NCI-H774 (cell line): Measurements from ENCODE around the gene KLK6.

Experiments
- DNase-seq: peaks from one replicate; lab custom pipeline; 2025; lab: John Stamatoyannopoulos, UW

The KLK6 gene

DNA sequence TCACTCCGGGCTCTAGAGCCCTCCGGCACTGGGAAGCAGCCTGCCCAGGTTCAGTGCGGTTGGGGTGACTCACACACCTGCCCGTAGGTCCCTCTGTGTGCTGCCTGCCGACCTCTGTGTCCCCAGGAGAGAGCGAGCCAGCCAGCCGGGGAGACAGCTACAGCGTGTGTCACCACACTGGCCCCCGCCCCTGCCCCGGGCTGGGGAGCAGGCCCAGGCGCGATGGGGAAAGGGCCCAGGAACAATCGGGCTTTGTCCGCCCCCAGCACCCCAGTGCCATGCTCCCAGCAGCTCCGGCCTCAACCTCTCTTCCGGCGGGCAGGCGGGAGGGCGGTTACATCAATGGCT, at the start of gene KLK6:
Gene KLK6 (minus strand): TSS at position 179 of the 348 bp plus-strand sequence. CDS start 1,487 bp downstream, outside the sequence.
- no peak for DNase-seq

DNA sequence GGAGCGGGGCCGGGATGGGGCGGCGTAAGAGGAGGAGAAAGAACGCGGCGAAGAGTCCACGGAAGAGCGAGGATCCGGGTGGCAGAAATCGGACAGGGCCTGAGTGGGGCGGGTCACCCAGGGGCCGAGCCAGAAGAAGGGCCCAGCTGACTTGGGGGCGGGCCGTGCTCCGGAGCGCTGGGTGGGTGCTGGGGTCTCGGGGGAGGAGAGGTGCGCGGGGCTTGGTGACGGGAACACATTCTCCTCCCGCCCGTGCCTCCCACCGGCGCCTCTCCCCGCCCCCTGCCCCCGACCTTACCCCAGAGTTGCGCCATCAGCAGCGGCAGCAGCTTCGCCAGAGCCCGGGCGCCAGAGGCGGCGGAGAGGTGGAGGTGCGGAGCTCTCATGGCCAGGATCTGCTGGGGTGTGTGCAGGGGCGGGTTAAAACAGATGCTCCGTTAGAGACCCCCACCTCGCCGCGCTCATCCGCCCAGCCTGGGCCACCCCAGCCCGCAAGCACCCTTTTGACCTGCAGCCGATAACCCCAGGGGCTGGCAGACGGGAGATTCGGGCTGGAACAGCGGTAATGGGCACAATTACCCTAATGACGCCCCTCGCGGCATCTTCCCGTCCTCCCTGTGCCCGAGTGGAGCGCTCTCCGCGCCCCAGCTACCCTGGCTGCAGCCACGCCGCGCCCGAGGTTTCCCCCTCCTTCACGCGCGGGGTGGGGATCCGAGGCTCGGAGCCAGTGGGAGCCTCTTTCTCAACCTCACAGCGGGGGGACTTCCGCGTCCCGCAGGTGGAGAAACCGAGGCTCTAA, 49.6 kb upstream of the KLK6 start:
- peak; percentile 11 for DNase-seq

DNA sequence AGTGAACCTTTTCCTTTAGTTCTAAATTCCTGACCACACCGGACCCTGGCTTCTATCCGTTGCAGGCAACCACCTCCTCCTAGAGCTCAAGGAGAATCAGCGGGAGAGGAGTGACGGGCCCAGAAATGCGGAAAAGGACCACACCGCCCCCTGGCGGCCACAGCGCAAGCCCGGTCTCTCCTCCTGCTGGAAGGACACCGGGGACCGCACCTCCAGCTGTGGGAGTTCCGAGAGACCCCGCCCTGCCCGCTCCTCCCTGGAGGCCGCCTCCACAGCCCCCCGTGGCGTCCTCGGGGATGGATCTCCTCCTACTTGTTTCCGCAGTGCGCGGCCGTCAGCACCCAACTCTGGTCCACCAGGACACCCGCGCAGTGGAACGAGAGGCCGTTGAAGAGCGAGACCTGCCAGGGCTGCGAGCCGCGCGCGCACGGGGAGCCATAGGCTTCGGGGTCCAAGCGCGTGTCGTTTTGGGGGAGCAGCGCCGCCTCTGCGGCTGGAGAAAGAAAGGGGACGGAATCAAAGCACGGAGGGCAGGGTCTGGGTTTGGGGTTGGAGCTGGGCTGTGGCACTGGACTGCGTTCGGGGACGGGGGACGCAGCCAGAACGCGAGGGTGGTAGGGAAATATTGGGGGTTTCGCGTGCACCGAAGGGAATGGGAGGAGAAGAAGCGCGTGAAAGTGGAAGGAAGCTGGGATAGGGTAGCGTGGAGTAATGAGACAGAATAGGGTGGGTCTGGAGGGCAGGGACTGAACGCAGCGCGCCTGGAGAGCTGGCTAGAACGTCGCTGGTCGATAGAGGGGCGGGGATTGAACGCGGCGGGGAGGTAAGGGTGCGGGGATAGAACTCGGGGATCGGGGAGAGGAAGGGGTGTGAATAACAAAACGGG, 47.6 kb upstream of the KLK6 start:
- DNase-seq: peak; percentile 64

DNA sequence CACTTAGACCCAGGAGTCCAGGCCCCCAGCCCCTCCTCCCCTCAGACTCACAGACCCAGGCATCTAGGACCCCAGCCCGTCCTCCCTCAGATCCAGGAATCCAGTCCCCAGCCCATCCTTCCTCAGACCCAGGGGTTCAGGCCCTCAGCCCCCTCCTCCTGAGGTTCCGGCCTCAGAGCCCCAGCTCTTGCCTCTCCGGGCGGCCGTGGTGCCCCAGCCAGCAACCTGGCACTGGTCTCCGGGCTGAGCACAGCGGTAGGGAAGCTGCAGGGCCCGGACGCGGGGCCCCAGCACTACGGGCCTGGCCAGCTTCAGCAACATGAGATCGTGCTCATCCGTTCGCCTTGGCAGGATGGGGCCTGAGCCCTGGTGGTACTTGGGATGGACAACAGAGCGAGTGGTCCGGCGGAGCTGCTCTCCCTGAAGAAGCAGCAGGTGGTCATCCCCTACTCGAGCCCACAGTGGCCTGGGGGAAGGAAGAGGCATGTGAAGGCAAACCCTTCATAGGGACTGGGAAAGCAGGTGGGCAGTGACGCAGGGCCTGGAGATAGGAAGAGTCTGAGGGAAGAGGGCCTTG, 46.4 kb upstream of the KLK6 start:
- DNase-seq: no peak

DNA sequence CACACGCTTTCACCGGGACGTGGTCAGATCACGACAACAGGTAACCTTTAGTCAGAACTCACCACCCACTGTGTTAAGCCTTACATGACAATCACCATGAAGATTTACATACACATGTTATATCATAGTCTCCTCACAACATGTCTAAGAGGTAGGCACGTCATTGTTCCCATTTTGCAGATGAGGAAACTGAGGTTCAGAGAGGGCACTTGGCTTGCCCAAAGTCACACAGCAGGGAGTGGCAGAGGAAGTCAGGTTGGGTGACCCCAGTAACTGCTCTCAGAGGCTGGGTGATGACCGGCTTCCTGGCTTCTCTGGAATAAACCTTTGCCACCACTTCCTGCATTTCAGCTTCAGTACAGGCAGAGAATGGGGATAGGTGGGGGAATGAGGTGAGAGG, 44.9 kb upstream of the KLK6 start:
- DNase-seq: no peak

DNA sequence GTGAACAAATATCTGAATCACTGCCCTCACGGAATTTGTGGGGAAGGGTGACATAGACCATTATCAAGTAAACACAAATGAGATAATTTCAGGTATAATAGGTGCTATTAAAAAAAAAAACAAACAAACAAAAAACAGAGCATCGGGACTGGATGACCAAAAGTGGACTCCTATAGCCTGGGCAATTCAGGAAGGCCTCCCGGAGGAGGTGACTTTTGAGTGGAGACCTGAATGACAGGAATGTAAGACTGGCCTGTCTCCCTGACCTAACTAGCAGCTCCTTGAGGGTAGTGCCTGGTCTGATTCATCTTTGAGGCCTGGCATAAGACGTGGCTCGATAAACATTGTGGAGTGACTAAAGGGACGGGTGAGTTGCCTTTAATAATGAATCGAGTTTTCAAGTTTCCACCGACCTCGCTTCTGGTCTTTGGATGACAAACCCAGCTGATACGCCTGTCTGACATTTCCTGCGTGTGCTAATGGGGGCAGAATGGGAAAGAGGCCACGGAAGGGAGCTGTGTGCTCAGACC, 43.3 kb upstream of the KLK6 start:
- no peak for DNase-seq

DNA sequence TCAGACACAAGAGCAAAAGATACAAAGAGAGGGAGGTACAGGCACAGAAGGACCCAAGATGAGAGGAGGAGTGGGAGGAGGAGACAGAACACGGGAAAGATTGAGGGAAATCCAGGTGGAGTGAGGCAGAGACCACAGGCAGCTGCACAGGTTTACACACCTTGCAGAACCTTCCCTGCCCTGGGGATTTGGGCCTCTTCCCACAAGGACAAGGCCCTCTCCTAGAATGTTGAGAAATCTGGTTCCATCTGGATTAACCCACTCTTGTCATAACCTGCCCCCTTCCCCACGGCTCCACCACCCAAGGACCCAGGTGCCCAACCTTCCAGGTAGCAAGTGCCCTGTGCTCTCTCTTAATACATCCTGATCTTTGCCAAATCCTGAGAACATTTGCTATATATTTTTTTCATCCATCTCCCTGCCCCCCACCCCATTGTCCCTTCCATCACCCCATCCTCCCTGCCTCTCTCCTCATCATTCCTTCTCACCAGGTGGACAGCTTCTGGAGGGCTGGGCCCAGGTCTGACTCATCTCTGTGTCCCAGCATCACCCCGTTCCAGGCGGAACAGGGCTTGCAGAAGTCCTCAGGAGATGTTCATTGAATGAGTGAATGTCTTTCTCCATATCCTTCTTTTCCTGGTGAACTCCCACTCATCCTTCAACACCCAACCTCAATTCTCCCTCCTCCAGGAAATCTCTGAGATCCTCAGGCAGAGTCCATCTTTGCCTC, 40.8 kb upstream of the KLK6 start:
- DNase-seq: no peak

DNA sequence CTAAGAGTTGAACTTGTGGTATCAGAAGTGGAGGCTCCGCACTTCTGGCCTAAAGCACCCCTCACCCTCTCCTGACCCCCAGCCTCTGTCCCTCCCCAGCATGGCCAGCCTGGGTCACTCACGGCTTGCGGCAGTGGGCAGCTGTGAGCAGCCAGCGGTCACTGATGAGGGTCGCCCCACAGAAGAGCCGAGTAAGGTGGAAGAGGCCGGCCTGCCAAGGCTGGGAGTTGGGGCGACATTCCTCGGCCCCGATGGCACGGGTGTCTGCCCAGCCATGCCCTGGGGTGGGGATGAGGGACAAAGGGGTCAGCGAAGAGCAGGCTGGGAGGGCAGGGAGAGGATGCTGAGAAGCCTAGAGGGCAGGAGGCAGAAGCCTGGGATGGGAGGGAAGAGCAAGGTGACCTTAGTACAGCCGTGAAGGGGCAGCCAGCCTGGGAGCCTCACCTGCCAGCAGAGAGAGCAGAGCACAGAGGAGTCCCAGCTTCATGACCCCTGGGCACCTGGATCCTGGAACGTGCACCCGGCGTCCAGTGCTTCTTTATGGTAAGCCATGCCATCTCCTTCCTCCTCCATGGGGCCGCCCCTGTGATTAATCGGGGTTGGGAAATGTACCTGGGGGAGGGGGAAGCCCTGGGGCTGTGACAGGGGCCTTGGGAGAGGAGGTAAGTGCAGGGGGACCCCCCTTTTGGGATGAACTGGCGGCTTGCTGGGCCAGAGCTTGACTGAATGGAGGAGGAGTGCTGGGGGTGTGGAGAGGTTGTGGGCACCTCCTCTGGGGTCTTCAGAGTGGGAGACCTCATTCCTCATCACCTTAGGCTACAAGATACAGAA, 39.9 kb upstream of the KLK6 start:
- DNase-seq: no peak

DNA sequence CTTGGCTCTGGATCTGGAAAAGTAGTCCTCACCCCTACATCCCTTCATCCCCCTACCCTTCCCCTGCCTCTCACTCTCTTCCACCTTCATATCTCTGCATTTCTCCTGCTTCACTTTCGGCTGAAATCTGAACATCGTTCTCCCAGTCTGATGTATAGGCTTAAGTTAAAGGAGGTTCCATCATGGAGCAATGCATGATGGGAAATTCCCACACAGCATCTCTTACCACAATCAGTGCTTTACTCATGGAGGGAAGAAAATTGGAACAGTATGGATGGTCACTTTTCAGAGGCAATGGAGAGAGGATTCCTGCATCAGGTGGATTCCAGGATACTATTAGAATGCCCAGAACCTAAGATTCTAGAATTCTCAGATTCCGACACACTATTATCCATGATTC, 38.1 kb upstream of the KLK6 start:
- no peak for DNase-seq

DNA sequence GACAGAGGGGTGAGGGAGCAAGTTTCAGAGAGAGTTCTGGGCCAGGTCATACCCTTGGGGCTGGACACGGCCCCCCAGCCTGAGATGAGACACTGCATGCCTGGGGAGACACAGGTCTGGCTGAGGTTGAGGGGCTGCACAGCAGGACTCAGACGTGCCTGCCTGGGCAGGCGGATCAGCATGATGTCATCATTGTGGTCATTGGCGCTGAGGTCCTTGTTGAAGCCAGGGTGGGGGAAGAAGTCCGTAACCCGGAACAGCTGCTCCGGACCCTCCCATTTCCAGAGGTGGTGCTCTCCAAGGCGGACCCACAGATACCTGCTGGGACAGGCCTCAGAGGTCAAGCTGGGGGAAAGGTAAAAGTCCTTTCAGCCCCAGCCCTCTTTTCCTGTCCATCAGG, 37.0 kb upstream of the KLK6 start:
- no peak for DNase-seq

DNA sequence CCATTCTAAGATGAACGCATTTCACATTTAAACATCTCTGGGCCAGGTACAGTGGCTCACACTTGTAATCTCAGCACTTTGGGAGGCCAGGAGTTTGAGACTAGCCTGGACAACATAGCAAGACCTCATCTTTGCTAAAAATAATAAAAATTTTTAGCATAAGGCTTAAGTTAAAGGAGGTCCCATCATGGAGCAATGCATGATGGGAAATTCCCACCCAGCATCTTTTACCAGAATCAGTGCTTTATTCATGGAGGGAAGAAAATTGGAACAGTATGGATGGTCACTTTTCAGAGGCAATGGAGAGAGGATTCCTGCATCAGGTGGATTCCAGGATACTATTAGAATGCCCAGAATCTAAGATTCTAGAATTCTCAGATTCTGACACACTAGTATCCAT, 35.9 kb upstream of the KLK6 start:
- no peak for DNase-seq

DNA sequence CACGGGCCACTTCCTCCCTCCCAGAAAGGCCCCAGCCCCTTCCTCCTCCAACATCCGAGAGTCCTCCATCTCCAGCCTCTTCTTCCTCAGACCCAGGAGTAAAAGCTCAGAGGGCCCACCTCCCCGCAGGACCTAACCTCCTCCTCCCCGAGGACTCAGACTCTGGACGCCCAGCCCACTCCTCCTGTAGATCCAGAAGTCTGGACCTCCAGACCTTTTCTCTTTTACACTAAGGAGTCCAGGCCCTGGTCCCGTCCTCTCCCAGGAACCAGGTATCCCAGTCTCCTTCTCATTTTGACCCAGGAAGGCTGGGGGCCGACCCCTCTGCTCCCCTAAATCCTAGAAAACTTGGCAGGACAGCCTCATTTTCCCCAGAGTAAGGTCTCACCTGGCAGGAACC, 33.9 kb upstream of the KLK6 start:
- DNase-seq: no peak

DNA sequence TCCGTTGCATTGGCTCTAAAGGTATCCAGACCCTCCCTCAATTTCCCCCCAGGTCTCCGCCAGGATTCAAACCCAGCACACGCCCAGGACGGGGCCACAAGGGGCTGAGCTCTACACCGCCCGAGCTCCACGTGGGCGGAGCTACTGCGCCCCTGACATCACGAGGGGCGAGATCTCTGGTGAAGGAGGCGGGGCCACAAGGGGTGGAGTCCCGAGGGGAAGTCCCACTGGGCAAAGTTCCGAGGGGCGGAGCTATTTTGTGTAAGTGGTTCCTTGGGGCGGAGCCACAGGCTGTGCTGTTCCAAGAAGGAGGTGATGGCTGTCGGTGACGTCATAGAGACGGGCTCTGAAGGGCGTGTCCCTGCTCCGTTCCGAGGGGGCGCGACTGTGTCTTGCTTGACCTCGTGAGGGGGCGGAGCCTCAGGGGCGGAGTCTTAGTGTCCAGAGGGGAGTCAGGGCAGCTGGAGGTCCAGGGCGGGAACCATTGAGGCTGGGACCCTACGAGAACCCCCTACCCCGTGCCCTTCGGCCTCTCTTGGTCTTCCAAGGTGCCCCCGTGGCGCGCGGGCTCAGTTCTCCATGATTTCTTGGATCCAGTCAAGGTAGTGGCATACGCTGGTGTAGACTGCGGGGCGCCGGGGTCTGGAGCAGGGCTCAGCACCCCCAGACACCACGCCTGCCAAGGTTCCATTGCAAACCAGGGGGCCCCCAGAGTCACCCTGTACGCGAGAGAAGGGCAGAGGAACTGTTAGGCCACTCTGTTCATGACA, 33.3 kb upstream of the KLK6 start:
- peak; percentile 9 for DNase-seq

DNA sequence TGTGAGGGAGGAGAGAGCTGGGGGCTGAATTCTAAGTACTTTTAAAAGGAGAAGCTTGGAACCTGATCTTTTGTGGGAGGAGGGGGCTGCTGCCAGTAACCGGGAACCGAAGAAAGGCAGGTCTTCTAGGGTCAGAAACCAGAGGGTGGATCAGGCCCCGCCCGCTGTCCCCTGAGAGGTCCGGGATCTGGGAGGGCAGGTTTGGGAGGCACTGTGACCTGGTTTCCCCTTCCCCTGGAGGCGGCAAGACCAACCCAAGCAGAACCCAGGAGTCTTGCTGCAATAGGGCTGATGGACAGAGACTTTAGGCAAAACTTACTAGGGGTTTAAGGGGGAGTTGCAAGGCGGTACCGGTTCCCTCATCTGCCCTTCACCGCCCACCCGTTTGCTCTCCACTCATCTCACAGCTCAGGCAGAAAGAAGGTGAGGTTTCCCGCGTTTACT, 32.7 kb upstream of the KLK6 start:
- DNase-seq: no peak

DNA sequence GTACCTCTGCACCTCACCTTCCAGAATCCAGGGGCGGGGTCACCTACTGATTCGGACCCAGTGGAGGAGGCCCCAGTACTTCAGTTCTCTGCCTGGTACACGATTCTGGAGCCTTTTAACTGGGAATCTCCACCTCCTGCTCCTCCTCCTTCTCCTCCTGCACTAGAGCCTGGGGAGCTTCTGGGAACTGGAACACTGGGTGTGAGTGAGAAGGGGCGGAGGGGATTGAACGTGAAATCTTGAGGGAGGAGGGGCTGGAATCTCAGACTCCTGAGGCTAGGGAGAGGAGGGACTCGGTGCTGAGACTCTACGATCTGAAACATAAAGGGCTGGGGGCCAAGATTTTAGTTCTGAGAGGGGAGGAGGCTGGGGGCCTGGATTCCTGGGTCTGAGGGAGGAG, 32.1 kb upstream of the KLK6 start, which contains the start of gene KLK8:
Gene KLK8 (minus strand): TSS at position 90 of the 400 bp plus-strand sequence. CDS start 437 bp downstream, outside the sequence.
- DNase-seq: no peak

DNA sequence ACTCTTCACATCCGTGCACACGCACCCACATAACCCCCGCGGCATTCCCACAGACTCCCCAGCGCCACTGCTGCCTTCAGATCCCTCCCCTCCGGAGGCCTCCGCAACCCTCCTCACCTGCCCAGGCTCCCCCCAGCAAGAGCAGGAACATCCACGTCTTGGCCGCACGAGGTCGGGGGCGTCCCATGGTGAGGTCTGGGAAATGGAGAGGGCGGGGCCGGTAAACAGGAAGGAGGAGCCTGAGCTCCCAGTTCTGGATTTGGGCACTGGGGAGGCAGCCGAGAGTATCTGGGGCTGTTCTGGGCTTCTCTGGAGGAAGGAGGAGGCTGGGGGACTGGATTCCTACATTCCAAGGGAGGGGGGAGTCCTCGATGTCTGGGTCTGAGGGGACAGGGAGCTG, 31.6 kb upstream of the KLK6 start:
- DNase-seq: no peak

DNA sequence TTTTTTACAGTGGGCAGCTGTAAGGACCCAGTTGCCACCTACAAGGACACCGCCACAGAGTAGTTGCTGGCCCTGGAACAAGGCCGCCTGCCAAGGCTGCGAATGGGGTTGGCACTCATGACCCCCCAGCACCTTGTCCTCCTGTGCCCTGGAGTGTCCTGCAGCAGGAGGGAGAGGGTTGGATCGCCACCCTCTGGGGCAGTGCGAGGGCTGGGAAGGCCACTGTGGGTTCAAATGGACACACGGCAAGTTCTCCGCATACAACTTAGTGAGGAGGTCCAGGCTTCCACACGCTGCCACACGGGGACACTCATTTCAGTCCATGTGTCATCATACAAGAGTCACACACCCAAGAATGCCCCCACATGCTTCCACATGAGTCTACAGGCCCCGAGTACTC, 31.0 kb upstream of the KLK6 start:
- DNase-seq: no peak

DNA sequence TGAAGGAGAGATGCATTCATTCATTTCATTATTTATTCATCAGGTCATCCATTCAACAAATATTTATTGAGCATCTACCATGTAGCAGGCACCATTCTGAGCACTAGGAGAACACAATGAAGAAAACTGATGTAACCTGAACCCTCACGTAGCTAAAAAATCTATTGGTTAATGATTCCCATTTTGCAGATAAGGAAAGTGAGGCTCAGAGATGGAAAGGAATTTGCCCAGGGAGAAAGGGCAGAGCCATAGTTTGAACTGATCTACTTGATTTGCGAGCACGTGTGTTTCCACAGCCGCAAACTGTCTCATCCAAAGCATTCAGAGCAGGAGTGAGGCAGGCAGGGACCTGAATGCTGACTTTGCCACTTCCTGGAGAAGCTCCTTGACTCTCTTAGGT, 29.3 kb upstream of the KLK6 start:
- DNase-seq: no peak

DNA sequence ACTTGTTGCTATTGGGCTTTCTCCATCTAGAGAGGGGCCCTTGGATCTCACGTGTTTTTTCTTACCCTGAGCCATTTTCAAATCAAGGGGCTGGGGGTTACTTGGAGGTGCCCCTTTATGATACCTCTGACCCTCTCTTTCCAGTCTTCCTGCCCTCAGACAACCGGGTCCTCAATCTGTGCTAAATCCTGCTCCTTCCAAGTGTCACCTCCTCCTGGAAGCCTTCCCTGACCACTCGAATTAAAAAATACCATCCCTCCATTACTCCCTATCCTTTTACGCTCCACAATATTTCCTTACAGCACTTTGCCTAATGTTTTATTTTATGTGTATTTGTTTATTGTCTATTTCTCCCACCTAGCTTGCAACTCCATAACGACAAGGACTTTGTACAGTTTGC, 28.7 kb upstream of the KLK6 start:
- no peak for DNase-seq

DNA sequence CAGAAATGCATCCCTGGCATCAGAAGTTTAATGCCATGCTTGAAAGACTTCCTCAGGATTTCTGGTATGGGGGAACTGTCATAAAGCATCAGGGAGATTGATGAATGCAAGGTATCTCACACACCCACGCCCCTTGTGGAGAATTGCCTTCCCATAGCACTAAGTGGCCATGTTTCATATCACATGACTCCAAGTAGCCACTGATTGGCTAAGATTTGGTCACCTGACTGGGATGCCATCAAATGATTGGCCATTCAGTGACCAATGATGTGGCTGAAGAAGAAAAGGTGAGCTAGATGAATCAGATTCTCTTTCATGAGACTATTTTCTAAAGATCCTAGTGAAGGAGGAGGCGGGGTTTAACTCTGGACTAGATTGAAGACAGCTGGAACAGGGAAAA, 24.7 kb upstream of the KLK6 start:
- DNase-seq: no peak
